Transverse colon (tissue), 4 donors: ENCODE data around the gene MYL2. TPM values are rescaled to one million over a fixed set of nuclear protein-coding genes. Genes with fewer than 3 reads are reported as not detected.

Experiments used
- DNase-seq: peaks from one replicate; pipeline ENCODE4 v3.0.0-alpha.2; 2019
- H3K27ac ChIP-seq, 4 donors: fragments of 200-600 bp; sonication (generic); 2 replicates each; pipeline ENCODE4 v1.5.1; 2016 to 2018; ENCODE audit warnings: inconsistent platforms in 4 of 4
- H3K27me3 ChIP-seq: fragments of 200-600 bp; sonication (generic); 2 replicates; pipeline ENCODE4 v1.5.1; 2017; ENCODE audit warnings: inconsistent platforms
- H3K36me3 ChIP-seq, 4 donors: fragments of 200-600 bp; sonication (generic); 2 replicates each; pipeline ENCODE4 v1.5.1; 2017 to 2019; ENCODE audit warnings: inconsistent platforms in 4 of 4
- H3K4me1 ChIP-seq, 4 donors: fragments of 200-600 bp; sonication (generic); 2 replicates each; pipeline ENCODE4 v1.5.1; 2017 to 2020; ENCODE audit warnings: inconsistent platforms in 4 of 4
- H3K4me3 ChIP-seq, 4 donors: fragments of 200-600 bp; sonication (generic); 1 replicate in 1 of 4; 2 replicates in 3 of 4; pipeline versions ENCODE4 v1.5.1 to v1.6.1; 2017 to 2019; ENCODE audit warnings: inconsistent platforms in 4 of 4
- H3K9me3 ChIP-seq, 2 donors: fragments of 200-600 bp; sonication (generic); 2 replicates each; pipeline ENCODE4 v1.5.1; 2017 to 2019; ENCODE audit warnings: inconsistent platforms in 2 of 2
- CTCF ChIP-seq, 5 experiments: fragments of 200-600 bp in 3 of 5; fragments of 450-650 bp in 2 of 5; sonication (generic) in 3 of 5; IDR thresholded peaks; 1 replicate in 2 of 5; 2 replicates in 3 of 5; pipeline ENCODE4 v1.5.1; 2016 to 2017; ENCODE audit warnings: antibody characterized with exemption in 5 of 5, inconsistent platforms in 3 of 5, mild to moderate bottlenecking in 2 of 5, moderate library complexity in 1 of 5
- EP300 ChIP-seq: sonication (generic); formaldehyde crosslinking; IDR thresholded peaks from one replicate; pipeline ENCODE4 v1.6.1; 2017; ENCODE audit warnings: antibody characterized with exemption, low read depth
- POLR2A ChIP-seq: fragments of 450-650 bp; IDR thresholded peaks from one replicate; pipeline ENCODE4 v1.6.1; 2016; ENCODE audit warnings: antibody characterized with exemption, mild to moderate bottlenecking, moderate library complexity
- POLR2AphosphoS5 ChIP-seq, 3 donors: sonication (generic); formaldehyde crosslinking; IDR thresholded peaks; one replicate each; pipeline ENCODE4 v1.6.1; 2016; ENCODE audit warnings: antibody characterized with exemption in 3 of 3
- WGBS, 2 donors: methylation state at CpG; one replicate each; pipeline ENCODE4 v1.1.5; 2018; ENCODE audit warnings: low coverage in 1 of 2; 5-methylcytosine and 5-hydroxymethylcytosine counted together
- in situ Hi-C, 4 donors: fragments of 200-750 bp; cut with MboI; loops; one replicate each; pipeline versions ENCODE4 v1.15.0 to v1.15.1; 2017; ENCODE audit warnings: low sequenced_read_pairs in 3 of 4, low pct_ligation_motif_present in 1 of 4, low pct_unique_long_range_greater_than_20kb in 1 of 4
- intact Hi-C: fragments of 100-400 bp; cut with DNase I; formaldehyde crosslinking; loops from one replicate; pipeline ENCODE4 v1.15.1; 2023; ENCODE audit warnings: low total_unique reads
- total RNA-seq, 4 donors: library from RNA; depleted of rRNA; stranded (reverse); fragments of >200 nt; gene quantifications; one replicate each; pipeline ENCODE4 v1.1.0, GENCODE V29; 2016

The MYL2 gene
- total RNA-seq, 4 donors from 2014 or later = 2.2 TPM; not detected in 3

GRCh38 chr12:110923192-110923591, 2.8 kb upstream of the MYL2 start:
- Histone ChIP-seq H3K4me3 (no peak overlapping the region), H3K27me3 (peaks cover 8% of the 10 kb centered on the region), H3K4me1 (no peaks in the 10 kb centered on the region), H3K9me3 (no peaks in the 10 kb centered on the region), H3K27ac (no peak overlapping the region), H3K36me3 (no peaks in the 10 kb centered on the region)
- 84% methylated on average over 4 of the region's 4 CpGs; no CpG with 5 or more reads in 1 of the 2 donors for WGBS, 2 donors
- intact Hi-C loops = no loop called here
- in situ Hi-C loops = no loop called here
- TF ChIP-seq CTCF (IDR thresholded peaks at IDR 0.05) = no peak
- no peak for TF ChIP-seq POLR2AphosphoS5 (IDR thresholded peaks at IDR 0.05)
- no peak for TF ChIP-seq POLR2A
- TF ChIP-seq EP300 = no peak
- no peak for DNase-seq

- Histone ChIP-seq H3K27me3 (peaks cover 8% of the 10 kb centered on the region), H3K9me3 (no peaks in the 10 kb centered on the region), H3K4me1 (no peaks in the 10 kb centered on the region), H3K4me3 (no peak overlapping the region), H3K36me3 (no peaks in the 10 kb centered on the region), H3K27ac (no peak overlapping the region)
- intact Hi-C loops = no loop called here
- in situ Hi-C loops = no loop called here
- DNase-seq = no peak
- WGBS, 2 donors = 73 to 100% methylated on average over 1 to 7 of the region's 7 CpGs
- no peak for TF ChIP-seq EP300
- TF ChIP-seq POLR2A = no peak
- no peak for TF ChIP-seq CTCF (IDR thresholded peaks at IDR 0.05)
These were observed 2.3 kb upstream of the MYL2 start for GRCh38 chr12:110922652-110923051.

GRCh38 chr12:110921262-110921661, 883 bp upstream of the MYL2 start:
- Histone ChIP-seq H3K27me3 (peaks cover 8% of the 10 kb centered on the region), H3K9me3 (no peaks in the 10 kb centered on the region), H3K4me1 (no peaks in the 10 kb centered on the region), H3K36me3 (no peaks in the 10 kb centered on the region), H3K4me3 (no peak overlapping the region), H3K27ac (no peak overlapping the region)
- DNase-seq = no peak
- TF ChIP-seq POLR2A (no peak), POLR2AphosphoS5 (IDR thresholded peaks at IDR 0.05) (no peak), CTCF (IDR thresholded peaks at IDR 0.05) (no peak), EP300 (no peak)
- in situ Hi-C loops (no loop called here), intact Hi-C loops (no loop called here)
- 71 to 82% methylated on average over 8 to 10 of the region's 10 CpGs for WGBS, 2 donors

- Histone ChIP-seq H3K27ac (no peak overlapping the region), H3K4me3 (no peak overlapping the region), H3K4me1 (no peaks in the 10 kb centered on the region), H3K9me3 (no peaks in the 10 kb centered on the region), H3K27me3 (peaks cover 4% of the 10 kb centered on the region), H3K36me3 (no peaks in the 10 kb centered on the region)
- in situ Hi-C loops = no loop called here
- intact Hi-C loops = no loop called here
- no peak for TF ChIP-seq POLR2A
- TF ChIP-seq CTCF (IDR thresholded peaks at IDR 0.05) = no peak
- TF ChIP-seq EP300 = no peak
- TF ChIP-seq POLR2AphosphoS5 (IDR thresholded peaks at IDR 0.05) = no peak
- DNase-seq = no peak
- 86% methylated on average over 5 of the region's 5 CpGs; no CpG with 5 or more reads in 1 of the 2 donors for WGBS, 2 donors
These were observed 659 bp downstream of the MYL2 start for GRCh38 chr12:110919720-110920119.
